Mammary epithelial cell (primary cell): Measurements from ENCODE around the gene TMEM39B.

ENCODE experiments used
- CTCF ChIP-seq, 2 donors: IDR thresholded peaks in 1 of 2; conservative IDR thresholded peaks in 1 of 2; 2 replicates each; pipeline ENCODE4 v1.5.1; 2011 to 2012; ENCODE audit warnings: inconsistent platforms in 2 of 2, low read length in 2 of 2, mild to moderate bottlenecking in 2 of 2, control low read depth in 1 of 2, low read depth in 1 of 2; ENCODE audit not compliant: insufficient read depth in 1 of 2; ENCODE audit errors: extremely low read depth in 1 of 2
- EZH2 ChIP-seq: IDR thresholded peaks from 2 replicates; pipeline ENCODE4 v1.6.1; 2012; ENCODE audit warnings: low read length, inconsistent platforms, borderline replicate concordance

DNA sequence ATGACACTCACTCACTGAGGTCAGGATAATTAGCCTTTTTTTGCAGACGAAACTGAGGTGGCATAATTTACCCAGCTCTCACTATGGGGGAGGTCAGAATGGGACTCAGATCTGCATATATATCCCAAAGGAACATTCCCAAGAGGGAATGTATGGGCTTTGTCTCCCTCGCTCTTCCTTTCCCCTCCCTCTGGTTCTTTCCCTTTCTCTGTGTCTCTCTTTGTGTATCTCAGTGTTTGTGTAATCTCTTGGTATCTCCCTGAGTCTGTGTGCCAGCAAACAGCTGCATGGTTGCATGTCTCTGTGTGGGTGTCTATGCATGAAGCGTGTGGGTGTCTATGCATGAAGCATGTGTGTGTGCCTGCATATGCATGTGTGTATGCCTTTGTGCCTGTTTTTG is 4.7 kb downstream of the TMEM39B start:
- no peak for TF ChIP-seq CTCF (conservative IDR thresholded peaks at IDR 0.05 in 1 of 2, IDR thresholded peaks at IDR 0.05 in 1 of 2; ENCODE audit: extremely low read depth in 1 of 2, insufficient read depth in 1 of 2, low read depth in 1 of 2, low read length in 2 of 2)
- no peak for TF ChIP-seq EZH2
